Measurements from ENCODE around the gene UBE3B. TPM values are rescaled to one million over a fixed set of nuclear protein-coding genes. Genes with fewer than 3 reads are reported as not detected.

UBE3B gene
- polyA plus RNA-seq, 1 donor from 2014 or later: 23.3 TPM

- H3K9me3 Mint-ChIP-seq: no peaks in the 10 kb centered on the region
- no peak overlapping the region for H3K27ac Mint-ChIP-seq
- H3K4me3 Mint-ChIP-seq: no peak overlapping the region
- no peaks in the 10 kb centered on the region for H3K27me3 Mint-ChIP-seq
- no peaks in the 10 kb centered on the region for H3K36me3 Mint-ChIP-seq
- peaks cover 0 to 3% (median 2%) of the 10 kb centered on the region in 3 donors for H3K4me1 Mint-ChIP-seq
These were observed 72.8 kb downstream of the UBE3B start for GRCh38 chr12:109550281-109550680.

- peaks cover 0 to 3% (median 2%) of the 10 kb centered on the region in 3 donors for H3K4me1 Mint-ChIP-seq
- H3K4me3 Mint-ChIP-seq: no peak overlapping the region
- no peak overlapping the region for H3K27ac Mint-ChIP-seq
- H3K36me3 Mint-ChIP-seq: no peaks in the 10 kb centered on the region
- no peaks in the 10 kb centered on the region for H3K9me3 Mint-ChIP-seq
- H3K27me3 Mint-ChIP-seq: no peaks in the 10 kb centered on the region
These were observed 73.7 kb downstream of the UBE3B start for GRCh38 chr12:109551108-109551507.

- Mint-ChIP-seq H3K36me3 (no peaks in the 10 kb centered on the region), H3K27me3 (no peaks in the 10 kb centered on the region), H3K4me1 (peaks cover 0 to 3% (median 2%) of the 10 kb centered on the region in 3 donors), H3K27ac (no peak overlapping the region), H3K4me3 (no peak overlapping the region), H3K9me3 (no peaks in the 10 kb centered on the region)
These were observed 75.5 kb downstream of the UBE3B start for GRCh38 chr12:109552971-109553370.

- Mint-ChIP-seq H3K36me3 (no peaks in the 10 kb centered on the region), H3K4me1 (peaks cover 0 to 3% (median 2%) of the 10 kb centered on the region in 3 donors), H3K27me3 (no peaks in the 10 kb centered on the region), H3K27ac (no peak overlapping the region), H3K4me3 (no peak overlapping the region), H3K9me3 (no peaks in the 10 kb centered on the region)
These were observed 76.0 kb downstream of the UBE3B start for GRCh38 chr12:109553483-109553882.

GRCh38 chr12:109553906-109554500 lies 76.6 kb downstream of the UBE3B start:
- Mint-ChIP-seq H3K4me1 (peaks cover 0 to 3% (median 2%) of the 10 kb centered on the region in 3 donors), H3K9me3 (no peaks in the 10 kb centered on the region), H3K27me3 (no peaks in the 10 kb centered on the region), H3K36me3 (no peaks in the 10 kb centered on the region), H3K27ac (no peak overlapping the region), H3K4me3 (no peak overlapping the region)

GRCh38 chr12:109554761-109555160 lies 77.3 kb downstream of the UBE3B start:
- Mint-ChIP-seq H3K36me3 (no peaks in the 10 kb centered on the region), H3K27ac (no peak overlapping the region), H3K27me3 (no peaks in the 10 kb centered on the region), H3K4me3 (no peak overlapping the region), H3K9me3 (no peaks in the 10 kb centered on the region), H3K4me1 (peaks cover 0 to 3% (median 2%) of the 10 kb centered on the region in 3 donors)

- no peak overlapping the region for H3K27ac Mint-ChIP-seq
- peaks cover 0 to 3% (median 2%) of the 10 kb centered on the region in 3 donors for H3K4me1 Mint-ChIP-seq
- no peaks in the 10 kb centered on the region for H3K36me3 Mint-ChIP-seq
- no peaks in the 10 kb centered on the region for H3K9me3 Mint-ChIP-seq
- H3K4me3 Mint-ChIP-seq: no peak overlapping the region
- no peaks in the 10 kb centered on the region for H3K27me3 Mint-ChIP-seq
These were observed 78.2 kb downstream of the UBE3B start for GRCh38 chr12:109555431-109556315.

GRCh38 chr12:109557200-109557599 lies 79.8 kb downstream of the UBE3B start:
- peaks cover 0 to 4% (median 2%) of the 10 kb centered on the region in 3 donors for H3K9me3 Mint-ChIP-seq
- H3K4me1 Mint-ChIP-seq: peaks cover 0 to 3% (median 2%) of the 10 kb centered on the region in 3 donors
- peaks cover 6% of the 10 kb centered on the region for H3K36me3 Mint-ChIP-seq
- no peak overlapping the region for H3K4me3 Mint-ChIP-seq
- no peaks in the 10 kb centered on the region for H3K27me3 Mint-ChIP-seq
- no peak overlapping the region for H3K27ac Mint-ChIP-seq

GRCh38 chr12:109557805-109558204 lies 80.4 kb downstream of the UBE3B start:
- Mint-ChIP-seq H3K27me3 (no peaks in the 10 kb centered on the region), H3K4me3 (no peak overlapping the region), H3K36me3 (peaks cover 10% of the 10 kb centered on the region), H3K9me3 (peaks cover 0 to 7% (median 3%) of the 10 kb centered on the region in 3 donors), H3K4me1 (no peaks in the 10 kb centered on the region), H3K27ac (no peak overlapping the region)

GRCh38 chr12:109558374-109559199 lies 81.2 kb downstream of the UBE3B start:
- Mint-ChIP-seq H3K9me3 (peaks cover 0 to 7% (median 3%) of the 10 kb centered on the region in 3 donors), H3K27ac (no peak overlapping the region), H3K27me3 (no peaks in the 10 kb centered on the region), H3K4me3 (no peak overlapping the region), H3K36me3 (peaks cover 10% of the 10 kb centered on the region), H3K4me1 (no peaks in the 10 kb centered on the region)

GRCh38 chr12:109559200-109559505 lies 81.7 kb downstream of the UBE3B start:
- Mint-ChIP-seq H3K4me1 (no peaks in the 10 kb centered on the region), H3K36me3 (peaks cover 10% of the 10 kb centered on the region), H3K4me3 (no peak overlapping the region), H3K27me3 (no peaks in the 10 kb centered on the region), H3K27ac (no peak overlapping the region), H3K9me3 (peaks cover 0 to 7% (median 3%) of the 10 kb centered on the region in 3 donors)

- Mint-ChIP-seq H3K27ac (no peak overlapping the region), H3K4me3 (no peak overlapping the region), H3K27me3 (no peaks in the 10 kb centered on the region), H3K36me3 (peaks cover 10% of the 10 kb centered on the region), H3K4me1 (no peaks in the 10 kb centered on the region), H3K9me3 (peaks cover 0 to 7% (median 3%) of the 10 kb centered on the region in 3 donors)
These were observed 82.2 kb downstream of the UBE3B start for GRCh38 chr12:109559601-109560000.

GRCh38 chr12:109560867-109561710 lies 83.7 kb downstream of the UBE3B start:
- H3K4me3 Mint-ChIP-seq: no peak overlapping the region
- H3K9me3 Mint-ChIP-seq: peaks cover 0 to 7% (median 3%) of the 10 kb centered on the region in 3 donors

GRCh38 chr12:109561711-109562030 lies 84.2 kb downstream of the UBE3B start:
- H3K9me3 Mint-ChIP-seq: peaks cover 0 to 7% (median 3%) of the 10 kb centered on the region in 3 donors
- H3K4me3 Mint-ChIP-seq: no peak overlapping the region
- H3K27me3 Mint-ChIP-seq: no peaks in the 10 kb centered on the region
- peaks cover 10% of the 10 kb centered on the region for H3K36me3 Mint-ChIP-seq
- no peaks in the 10 kb centered on the region for H3K4me1 Mint-ChIP-seq
- no peak overlapping the region for H3K27ac Mint-ChIP-seq

More at GRCh38 chr12:109560867-109561710, 83.7 kb downstream of the UBE3B start:
- Mint-ChIP-seq H3K4me1 (no peaks in the 10 kb centered on the region), H3K27ac (no peak overlapping the region), H3K27me3 (no peaks in the 10 kb centered on the region), H3K36me3 (peaks cover 10% of the 10 kb centered on the region)

All from IgD-negative memory B cell (primary cell).